Stomach (tissue), 9 donors: ENCODE measurements around the gene PLA2G15. TPM values are rescaled to one million over a fixed set of nuclear protein-coding genes. Genes with fewer than 3 reads are reported as not detected.
A peak's percentile ranks its signal among the peaks of the same experiment; 100 is the strongest.

Experiments
- DNase-seq, 2 donors: peaks; one replicate each; pipeline versions ENCODE4 v3.0.0 to v3.0.0-alpha.2; 2013 to 2019
- H3K27ac ChIP-seq, 5 donors: fragments of 200-600 bp in 4 of 5; sonication (generic) in 4 of 5; one replicate each; pipeline ENCODE4 v1.5.1; 2013 to 2019; ENCODE audit warnings: mild to moderate bottlenecking in 1 of 5, moderate library complexity in 1 of 5
- H3K27me3 ChIP-seq, 3 donors: fragments of 200-600 bp; sonication (generic); one replicate each; pipeline ENCODE4 v1.5.1; 2017 to 2019; ENCODE audit warnings: mixed run types in 1 of 3
- H3K36me3 ChIP-seq, 4 donors: fragments of 200-600 bp; sonication (generic); 1 replicate in 3 of 4; 2 replicates in 1 of 4; pipeline ENCODE4 v1.5.1; 2016 to 2019
- H3K4me1 ChIP-seq, 4 donors: fragments of 200-600 bp; sonication (generic); one replicate each; pipeline ENCODE4 v1.5.1; 2016 to 2019
- H3K4me3 ChIP-seq, 4 donors: fragments of 200-600 bp; sonication (generic) in 3 of 4; one replicate each; pipeline ENCODE4 v1.5.1; 2016 to 2019; ENCODE audit warnings: mild to moderate bottlenecking in 1 of 4
- H3K9me3 ChIP-seq, 4 donors: fragments of 200-600 bp; sonication (generic); one replicate each; pipeline ENCODE4 v1.5.1; 2016 to 2019
- EP300 ChIP-seq: sonication (generic); formaldehyde crosslinking; IDR thresholded peaks from one replicate; pipeline ENCODE4 v1.6.1; 2017; ENCODE audit warnings: antibody characterized with exemption
- POLR2A ChIP-seq, 4 donors: fragments of 450-650 bp; IDR thresholded peaks; one replicate each; pipeline ENCODE4 v1.6.1; 2016; ENCODE audit warnings: antibody characterized with exemption in 4 of 4, control low read depth in 2 of 4, mild to moderate bottlenecking in 1 of 4, moderate library complexity in 1 of 4
- POLR2AphosphoS5 ChIP-seq, 3 donors: sonication (generic); formaldehyde crosslinking; IDR thresholded peaks; one replicate each; pipeline ENCODE4 v1.6.1; 2016; ENCODE audit warnings: antibody characterized with exemption in 3 of 3
- WGBS, 5 donors: extraction: QIAGEN DNeasy Blood & Tissue Kit in 3 of 5; methylation state at CpG; one replicate each; pipeline versions ENCODE4 v1.1.5 to v1.1.7; 2013 to 2018; 5-methylcytosine and 5-hydroxymethylcytosine counted together
- intact Hi-C: fragments of 100-400 bp; cut with DNase I; formaldehyde crosslinking; loops from one replicate; pipeline ENCODE4 v1.15.1; 2023; ENCODE audit warnings: low total_unique reads
- polyA plus RNA-seq, 3 donors: library from polyadenylated mRNA; stranded (reverse); fragments of 200-250 nt; gene quantifications; one replicate each; pipeline ENCODE4 v1.2.3, GENCODE V29; 2013
- total RNA-seq, 5 donors: library from RNA; depleted of rRNA; stranded (reverse); fragments of >200 nt; gene quantifications; one replicate each; pipeline versions ENCODE4 v1.1.0 to v1.2.3, GENCODE V29; 2014 to 2016
- TF ChIP-seq, protein P1 (sequence below), 7 experiments: fragments of 450-650 bp in 4 of 7; fragments of 200-600 bp in 3 of 7; sonication (generic) in 3 of 7; IDR thresholded peaks; one replicate each; pipeline ENCODE4 v1.5.1; 2016 to 2019; ENCODE audit warnings: antibody characterized with exemption in 7 of 7, control low read depth in 2 of 7, mild to moderate bottlenecking in 1 of 7
- donor health status: healthy with polysubstance abuse.
- donor health status: Bipolar disorder and iron deficiency.
- donor health status: healthy.

Gene PLA2G15
- total and polyA plus RNA-seq, 8 donors, result 3.5 to 16.5 (median 7.0) TPM

DNA sequence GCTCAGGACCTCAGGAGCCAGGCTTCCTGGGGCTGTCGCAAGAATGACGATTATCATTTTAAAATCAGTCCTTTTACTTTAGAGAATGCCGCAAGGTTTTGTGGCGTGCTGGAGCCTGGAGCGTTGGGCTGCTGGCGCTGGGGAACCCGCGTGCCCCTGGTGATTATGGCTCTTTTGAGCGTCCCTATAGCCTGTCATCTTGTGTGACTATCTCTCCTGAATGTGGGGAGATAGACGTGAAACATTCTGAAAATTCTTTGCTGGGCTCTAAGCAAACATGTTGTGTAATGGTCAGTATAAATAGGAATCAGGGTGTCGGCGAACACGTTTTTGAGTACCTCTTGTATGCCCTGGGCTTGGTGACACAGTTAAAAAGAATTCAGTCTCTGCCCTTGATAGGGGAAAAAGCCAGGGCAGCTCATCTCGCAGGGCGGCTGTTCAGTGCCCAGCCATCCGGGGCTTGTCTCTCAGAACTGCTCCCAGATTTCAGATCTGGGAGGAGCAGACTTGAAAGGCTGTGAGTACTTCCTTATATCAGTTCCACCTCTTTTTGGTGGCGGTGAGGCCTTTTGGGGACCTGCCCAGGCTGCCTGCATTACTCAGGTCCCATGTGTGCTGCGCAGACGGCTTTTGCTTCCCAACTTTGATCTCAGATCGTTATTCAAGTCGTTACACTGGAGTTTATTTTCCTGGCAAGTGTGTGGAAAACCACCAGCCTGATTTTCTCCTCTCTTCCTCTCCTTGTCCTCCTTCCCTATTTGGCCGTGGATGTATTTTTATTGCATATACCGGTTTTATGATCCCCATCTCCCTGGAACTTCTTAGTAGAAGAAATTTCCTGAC, 20.1 kb downstream of the PLA2G15 start:
- H3K9me3 ChIP-seq, result no peaks in the 10 kb centered on the region
- peak overlapping the region; percentile 91 to 97 (median 94) for H3K27ac ChIP-seq
- WGBS, 5 donors, result 4 to 8% (median 6%) methylated on average over 23 of the region's 23 CpGs
- H3K4me3 ChIP-seq, result peak overlapping the region; percentile 65 to 91 (median 75)
- H3K4me1 ChIP-seq, result peaks cover 20 to 71% (median 38%) of the 10 kb centered on the region in 4 donors
- TF ChIP-seq POLR2AphosphoS5 (IDR thresholded peaks at IDR 0.05), result peak; percentile 1 to 38 (median 26)
- TF ChIP-seq, protein P1, sequence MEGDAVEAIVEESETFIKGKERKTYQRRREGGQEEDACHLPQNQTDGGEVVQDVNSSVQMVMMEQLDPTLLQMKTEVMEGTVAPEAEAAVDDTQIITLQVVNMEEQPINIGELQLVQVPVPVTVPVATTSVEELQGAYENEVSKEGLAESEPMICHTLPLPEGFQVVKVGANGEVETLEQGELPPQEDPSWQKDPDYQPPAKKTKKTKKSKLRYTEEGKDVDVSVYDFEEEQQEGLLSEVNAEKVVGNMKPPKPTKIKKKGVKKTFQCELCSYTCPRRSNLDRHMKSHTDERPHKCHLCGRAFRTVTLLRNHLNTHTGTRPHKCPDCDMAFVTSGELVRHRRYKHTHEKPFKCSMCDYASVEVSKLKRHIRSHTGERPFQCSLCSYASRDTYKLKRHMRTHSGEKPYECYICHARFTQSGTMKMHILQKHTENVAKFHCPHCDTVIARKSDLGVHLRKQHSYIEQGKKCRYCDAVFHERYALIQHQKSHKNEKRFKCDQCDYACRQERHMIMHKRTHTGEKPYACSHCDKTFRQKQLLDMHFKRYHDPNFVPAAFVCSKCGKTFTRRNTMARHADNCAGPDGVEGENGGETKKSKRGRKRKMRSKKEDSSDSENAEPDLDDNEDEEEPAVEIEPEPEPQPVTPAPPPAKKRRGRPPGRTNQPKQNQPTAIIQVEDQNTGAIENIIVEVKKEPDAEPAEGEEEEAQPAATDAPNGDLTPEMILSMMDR (IDR thresholded peaks at IDR 0.05), result no peak
- no peak for TF ChIP-seq POLR2A (IDR thresholded peaks at IDR 0.05)
- no peak for TF ChIP-seq EP300
- peaks cover 2 to 7% (median 6%) of the 10 kb centered on the region in 4 donors for H3K36me3 ChIP-seq
- intact Hi-C loops, result no loop called here
- DNase-seq, result peak; percentile 62 to 70
- H3K27me3 ChIP-seq, result no peaks in the 10 kb centered on the region

DNA sequence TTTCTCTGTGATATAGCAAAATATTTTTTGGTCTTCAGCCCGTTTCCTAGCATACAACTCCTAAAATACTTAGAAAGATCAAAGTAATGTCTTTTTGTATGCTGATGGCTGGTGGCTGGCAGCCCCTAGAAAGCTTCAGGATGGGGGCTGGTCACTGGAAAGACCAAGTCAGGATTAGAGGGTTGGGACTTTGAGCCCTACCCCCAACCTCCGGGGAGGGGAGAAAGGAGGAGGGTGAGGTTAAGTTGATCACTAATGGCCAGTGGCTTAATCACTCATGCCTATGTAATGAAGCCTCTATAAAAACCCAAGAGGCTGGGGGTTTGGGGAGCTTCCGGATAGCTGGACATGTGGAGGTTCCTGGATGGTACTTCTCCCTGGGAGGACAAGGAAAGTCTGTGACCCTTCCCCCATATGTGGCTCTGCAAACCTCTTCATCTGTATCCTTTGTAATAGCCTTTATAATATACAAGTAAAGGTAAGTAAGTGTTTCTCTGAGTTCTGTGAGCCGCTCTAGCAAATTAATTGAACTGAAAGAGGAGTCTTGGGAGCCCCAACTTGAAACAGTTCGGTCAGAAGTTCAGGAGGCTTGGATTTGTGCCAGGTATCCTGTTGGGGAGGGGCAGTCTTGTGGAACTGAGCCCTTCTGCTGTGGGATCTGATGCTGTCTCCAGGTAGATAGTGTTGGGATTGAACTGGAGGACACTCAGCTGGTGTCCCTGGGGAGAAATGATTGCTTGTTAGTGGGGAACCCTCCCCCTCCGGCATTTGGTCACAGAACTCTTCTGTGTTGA, 22.6 kb downstream of the PLA2G15 start:
- H3K27ac ChIP-seq, result no peak overlapping the region
- no peak for DNase-seq
- peaks cover 37 to 83% (median 53%) of the 10 kb centered on the region in 4 donors for H3K4me1 ChIP-seq
- H3K27me3 ChIP-seq, result no peaks in the 10 kb centered on the region
- no peaks in the 10 kb centered on the region for H3K9me3 ChIP-seq
- 52 to 67% (median 62%) methylated on average over 6 of the region's 6 CpGs for WGBS, 5 donors
- intact Hi-C loops, result no loop called here
- H3K4me3 ChIP-seq, result no peak overlapping the region
- no peak for TF ChIP-seq POLR2AphosphoS5 (IDR thresholded peaks at IDR 0.05)
- TF ChIP-seq, protein P1 (IDR thresholded peaks at IDR 0.05), result no peak
- no peak for TF ChIP-seq EP300
- TF ChIP-seq POLR2A (IDR thresholded peaks at IDR 0.05), result no peak
- peaks cover 0 to 4% (median 0%) of the 10 kb centered on the region in 4 donors for H3K36me3 ChIP-seq

DNA sequence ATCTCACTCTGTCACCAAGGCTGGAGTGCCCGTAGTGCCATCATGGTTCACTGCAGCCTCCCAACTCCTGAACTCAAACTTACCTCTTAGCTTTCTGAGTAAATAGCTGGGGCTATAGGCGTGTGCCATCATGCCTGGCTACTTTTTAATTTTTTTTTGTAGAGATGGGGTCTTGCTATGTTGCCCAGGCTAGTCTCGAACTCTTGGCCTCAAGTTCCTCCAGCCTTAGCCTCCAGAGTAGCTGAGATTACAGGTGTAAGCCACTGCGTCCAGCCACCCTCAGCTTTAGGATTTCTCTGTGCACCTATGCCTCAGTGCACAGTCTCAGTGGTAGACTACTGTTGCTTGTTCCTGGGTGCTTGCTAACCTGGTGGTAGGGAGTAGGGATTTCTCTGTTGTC, 24.6 kb downstream of the PLA2G15 start:
- intact Hi-C loops, result no loop called here
- Histone ChIP-seq H3K27me3 (no peaks in the 10 kb centered on the region), H3K4me3 (no peak overlapping the region), H3K36me3 (peaks cover 0 to 24% (median 14%) of the 10 kb centered on the region in 4 donors), H3K27ac (no peak overlapping the region), H3K9me3 (no peaks in the 10 kb centered on the region), H3K4me1 (peaks cover 38 to 94% (median 59%) of the 10 kb centered on the region in 4 donors)
- TF ChIP-seq, protein P1 (IDR thresholded peaks at IDR 0.05), result no peak
- TF ChIP-seq EP300 (no peak), POLR2A (IDR thresholded peaks at IDR 0.05) (no peak), POLR2AphosphoS5 (IDR thresholded peaks at IDR 0.05) (no peak)
- 95 to 97% (median 96%) methylated on average over 4 of the region's 4 CpGs for WGBS, 5 donors
- no peak for DNase-seq

DNA sequence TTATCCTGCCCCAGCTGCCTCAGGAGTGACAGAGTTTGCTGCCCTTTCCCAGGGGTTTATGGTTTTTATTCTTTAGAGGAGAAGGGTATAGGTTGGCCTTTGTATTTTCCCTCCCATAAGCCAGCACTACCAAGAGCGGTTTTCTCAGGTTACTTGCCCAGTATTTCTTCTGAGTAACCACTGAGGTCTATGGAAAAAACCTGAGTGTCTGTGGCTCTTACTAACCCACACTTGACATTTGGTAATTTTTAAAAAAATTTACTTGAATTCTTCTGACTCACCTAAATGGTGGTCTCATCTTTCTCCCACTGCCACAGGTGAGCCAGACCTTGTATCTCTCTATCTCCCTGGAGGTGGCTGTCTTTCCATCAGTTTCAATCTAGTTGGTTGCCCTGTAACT, 25.2 kb downstream of the PLA2G15 start:
- 0 to 40% (median 0%) methylated on average over 1 of the region's 1 CpG for WGBS, 5 donors

More for the DNA sequence above, 25.2 kb downstream of the PLA2G15 start:
- Histone ChIP-seq H3K4me1 (peaks cover 37 to 94% (median 59%) of the 10 kb centered on the region in 4 donors), H3K27ac (no peak overlapping the region), H3K27me3 (no peaks in the 10 kb centered on the region), H3K9me3 (no peaks in the 10 kb centered on the region), H3K36me3 (peaks cover 0 to 29% (median 18%) of the 10 kb centered on the region in 4 donors), H3K4me3 (no peak overlapping the region)
- no peak for DNase-seq
- TF ChIP-seq POLR2A (IDR thresholded peaks at IDR 0.05), result no peak
- no peak for TF ChIP-seq POLR2AphosphoS5 (IDR thresholded peaks at IDR 0.05)
- TF ChIP-seq EP300, result no peak
- TF ChIP-seq, protein P1 (IDR thresholded peaks at IDR 0.05), result no peak
- intact Hi-C loops, result no loop called here
